Urinary bladder (tissue), 4 donors: ENCODE results near the gene ZSCAN26. TPM values are rescaled to one million over a fixed set of nuclear protein-coding genes. Genes with fewer than 3 reads are reported as not detected.

Experiments used
- DNase-seq: peaks from one replicate; pipeline ENCODE4 v3.0.0-alpha.2; 2015; ENCODE audit errors: extremely low spot score
- H3K27ac ChIP-seq: one replicate; pipeline ENCODE4 v1.5.1; 2013; ENCODE audit warnings: low read depth, mild to moderate bottlenecking, moderate library complexity
- H3K36me3 ChIP-seq: one replicate; pipeline ENCODE4 v1.6.1; 2013; ENCODE audit warnings: mild to moderate bottlenecking, moderate library complexity; ENCODE audit not compliant: insufficient read depth
- H3K4me1 ChIP-seq: one replicate; pipeline ENCODE4 v1.6.1; 2013; ENCODE audit warnings: mild to moderate bottlenecking, moderate library complexity; ENCODE audit not compliant: insufficient read depth
- H3K4me3 ChIP-seq: one replicate; pipeline ENCODE4 v1.5.1; 2013; ENCODE audit warnings: low read depth, low read length
- WGBS: extraction: QIAGEN DNeasy Blood & Tissue Kit; methylation state at CpG from one replicate; pipeline ENCODE4 v1.1.7; 2013; 5-methylcytosine and 5-hydroxymethylcytosine counted together
- polyA plus RNA-seq: library from polyadenylated mRNA; stranded (reverse); fragments of 200-250 nt; gene quantifications from one replicate; pipeline ENCODE4 v1.2.3, GENCODE V29; 2013
- total RNA-seq: library from RNA; depleted of rRNA; stranded (reverse); fragments of >200 nt; gene quantifications from one replicate; pipeline ENCODE4 v1.2.3, GENCODE V29; 2014
- donor health status: healthy with polysubstance abuse.
- donor health status: healthy.

The ZSCAN26 gene
- total RNA-seq = 35.1 TPM
- 15.5 TPM for polyA plus RNA-seq

- Histone ChIP-seq H3K36me3 (no peaks in the 10 kb centered on the region), H3K4me1 (peaks cover 3% of the 10 kb centered on the region), H3K27ac (peak within 1 kb of the TSS; percentile 88), H3K4me3 (peak within 1 kb of the TSS; percentile 95)
- DNase-seq = peak; percentile 81
- WGBS = under 1% methylated on average over 32 of the region's 32 CpGs
Observed at GRCh38 chr6:28266962-28267694, at the start of gene ZSCAN26. Gene ZSCAN26 (plus strand): TSS chr6:28267143. CDS start chr6:28271920, 4,777 bp downstream.

GRCh38 chr6:28217890-28218289 is 49.1 kb upstream of the ZSCAN26 start:
- Histone ChIP-seq H3K27ac (no peak overlapping the region), H3K4me1 (no peaks in the 10 kb centered on the region), H3K4me3 (no peak overlapping the region), H3K36me3 (no peaks in the 10 kb centered on the region)
- DNase-seq = no peak
- 91% methylated on average over 12 of the region's 12 CpGs for WGBS

- H3K4me1 ChIP-seq = no peaks in the 10 kb centered on the region
- peak overlapping the region; percentile 64 for H3K4me3 ChIP-seq
- no peak overlapping the region for H3K27ac ChIP-seq
- 10% methylated on average over 56 of the region's 56 CpGs for WGBS
- no peaks in the 10 kb centered on the region for H3K36me3 ChIP-seq
- no peak for DNase-seq
Observed at GRCh38 chr6:28218312-28219248, 48.4 kb upstream of the ZSCAN26 start.

GRCh38 chr6:28220257-28221133 is 46.4 kb upstream of the ZSCAN26 start:
- no peak for DNase-seq
- Histone ChIP-seq H3K4me1 (no peaks in the 10 kb centered on the region), H3K4me3 (no peak overlapping the region), H3K27ac (no peak overlapping the region), H3K36me3 (no peaks in the 10 kb centered on the region)
- 29% methylated on average over 6 of the region's 6 CpGs for WGBS

DNA sequence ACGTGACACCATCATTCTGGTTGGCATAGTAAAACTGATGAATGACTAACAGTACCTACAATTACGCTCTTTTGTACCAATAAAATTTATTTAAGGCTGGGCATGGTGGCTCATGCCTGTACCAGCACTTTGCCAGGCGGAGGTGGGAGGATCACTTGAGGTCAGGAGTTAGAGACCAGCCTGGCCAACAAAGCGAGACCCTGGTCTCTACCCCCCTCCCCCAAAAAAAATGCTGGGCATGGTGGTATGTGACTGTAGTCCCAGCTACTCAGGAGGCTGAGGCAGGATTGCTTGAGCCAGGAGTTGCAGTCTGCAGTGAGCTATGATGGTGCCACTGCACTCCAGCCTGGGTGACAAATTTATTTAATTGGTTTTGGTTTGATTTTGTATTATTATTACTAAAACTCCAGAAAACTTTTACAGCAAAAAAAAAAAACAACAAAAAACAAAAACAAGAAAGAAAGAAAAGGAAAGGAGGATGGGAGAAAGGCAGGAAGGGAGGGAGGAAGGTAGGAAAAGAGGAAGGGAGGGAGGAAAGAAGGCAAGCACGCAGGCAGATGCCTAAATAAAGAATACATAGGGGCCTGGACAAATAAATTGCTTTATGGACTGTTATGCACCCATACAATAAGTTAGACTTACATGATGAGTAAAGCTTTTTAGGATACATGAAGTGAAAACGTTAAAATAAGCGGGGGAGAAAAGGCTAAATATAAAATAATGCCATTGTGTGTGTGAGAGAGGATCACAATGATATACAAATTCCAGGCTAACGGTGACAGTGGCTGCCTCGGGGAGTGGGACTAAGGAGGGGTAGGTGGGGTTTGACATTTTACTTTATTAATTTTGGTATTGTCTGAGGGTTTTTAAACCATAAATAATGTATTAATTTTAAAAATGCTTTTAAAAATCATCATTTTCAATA is 42.5 kb upstream of the ZSCAN26 start:
- no peak for DNase-seq
- 50% methylated on average over 9 of the region's 9 CpGs for WGBS
- Histone ChIP-seq H3K36me3 (peaks cover 5% of the 10 kb centered on the region), H3K4me3 (peak overlapping the region; percentile 66), H3K4me1 (peaks cover 2% of the 10 kb centered on the region), H3K27ac (no peak overlapping the region)

DNA sequence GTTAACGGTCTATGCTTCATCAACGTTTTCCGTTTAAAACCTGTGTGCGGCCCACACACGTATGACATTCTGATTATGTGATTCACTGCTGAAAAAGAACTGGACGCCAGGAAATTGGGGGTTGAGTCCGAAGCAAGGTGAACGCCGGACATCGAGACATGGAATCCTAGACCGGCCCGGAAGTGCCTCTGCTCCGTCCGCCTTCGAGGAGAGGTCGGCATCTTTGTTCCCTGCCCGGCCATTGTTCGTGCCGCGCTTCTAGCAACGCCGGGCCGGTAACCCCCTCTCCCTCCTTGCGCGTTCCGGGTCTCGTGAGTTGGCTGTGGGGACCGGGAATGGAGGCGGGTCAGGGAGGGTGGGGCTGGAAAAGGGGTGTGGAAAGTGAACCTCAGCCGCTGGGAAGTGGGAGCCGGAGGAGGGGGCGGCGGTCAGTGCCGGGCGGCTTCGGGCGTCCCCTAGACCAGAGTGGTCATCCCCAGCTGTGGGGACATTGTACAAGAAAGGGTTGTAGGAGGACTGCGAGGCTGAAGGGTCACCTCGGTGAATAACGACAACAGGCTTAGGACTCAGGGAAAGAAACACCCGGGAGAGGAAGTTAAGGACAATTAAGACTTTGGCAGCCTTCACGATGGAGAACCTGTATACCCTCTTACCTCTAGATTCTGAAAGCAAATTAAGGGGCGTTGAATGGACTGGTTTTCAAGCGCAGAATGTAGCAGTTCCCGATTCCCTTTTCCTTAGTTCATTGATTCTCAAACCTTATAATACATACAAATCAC is 41.7 kb upstream of the ZSCAN26 start, which contains the start of gene ZSCAN9:
ZSCAN9 (plus strand) TSS at position 220 of the 779 bp plus-strand sequence. CDS start 1,810 bp downstream, outside the sequence.
- H3K4me3 ChIP-seq = peak within 1 kb of the TSS; percentile 66
- under 1% methylated on average over 45 of the region's 45 CpGs for WGBS
- no peak for DNase-seq
- peaks cover 5% of the 10 kb centered on the region for H3K36me3 ChIP-seq
- peak within 1 kb of the TSS; percentile 67 for H3K27ac ChIP-seq
- H3K4me1 ChIP-seq = peaks cover 2% of the 10 kb centered on the region

DNA sequence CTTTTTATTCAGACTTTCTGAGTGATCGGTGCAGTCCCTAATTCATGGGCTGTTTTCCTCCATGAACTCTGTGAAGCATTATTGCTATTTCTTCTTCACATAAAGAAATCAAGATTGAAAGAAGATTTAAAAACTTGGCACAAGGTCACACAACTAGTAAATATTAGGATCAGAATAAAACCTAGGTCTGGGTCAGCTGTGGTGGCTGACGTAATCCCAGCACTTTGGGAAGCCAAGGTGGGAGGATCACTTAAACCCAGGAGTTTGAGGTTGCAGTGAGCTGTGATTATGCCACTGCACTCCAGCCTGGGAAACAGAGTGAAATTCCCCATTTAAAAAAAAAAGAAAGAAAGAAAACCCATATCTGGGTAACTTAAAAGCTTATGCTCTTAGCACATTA is 40.5 kb upstream of the ZSCAN26 start:
- 76% methylated on average over 2 of the region's 2 CpGs for WGBS
- H3K4me3 ChIP-seq = no peak overlapping the region
- peaks cover 5% of the 10 kb centered on the region for H3K36me3 ChIP-seq
- peaks cover 2% of the 10 kb centered on the region for H3K4me1 ChIP-seq
- no peak for DNase-seq
- H3K27ac ChIP-seq = no peak overlapping the region

- peaks cover 4% of the 10 kb centered on the region for H3K36me3 ChIP-seq
- WGBS = 96% methylated on average over 11 of the region's 11 CpGs
Observed at GRCh38 chr6:28232785-28233184, 34.2 kb upstream of the ZSCAN26 start.

GRCh38 chr6:28235912-28236452 is 31.0 kb upstream of the ZSCAN26 start:
- DNase-seq = no peak
- H3K4me3 ChIP-seq = no peak overlapping the region
- WGBS = 90% methylated on average over 3 of the region's 3 CpGs
- no peak overlapping the region for H3K27ac ChIP-seq
- H3K36me3 ChIP-seq = peaks cover 2% of the 10 kb centered on the region
- no peaks in the 10 kb centered on the region for H3K4me1 ChIP-seq

More at GRCh38 chr6:28232785-28233184, 34.2 kb upstream of the ZSCAN26 start:
- H3K27ac ChIP-seq = no peak overlapping the region
- H3K4me3 ChIP-seq = no peak overlapping the region
- H3K4me1 ChIP-seq = no peaks in the 10 kb centered on the region
- DNase-seq = no peak

DNA sequence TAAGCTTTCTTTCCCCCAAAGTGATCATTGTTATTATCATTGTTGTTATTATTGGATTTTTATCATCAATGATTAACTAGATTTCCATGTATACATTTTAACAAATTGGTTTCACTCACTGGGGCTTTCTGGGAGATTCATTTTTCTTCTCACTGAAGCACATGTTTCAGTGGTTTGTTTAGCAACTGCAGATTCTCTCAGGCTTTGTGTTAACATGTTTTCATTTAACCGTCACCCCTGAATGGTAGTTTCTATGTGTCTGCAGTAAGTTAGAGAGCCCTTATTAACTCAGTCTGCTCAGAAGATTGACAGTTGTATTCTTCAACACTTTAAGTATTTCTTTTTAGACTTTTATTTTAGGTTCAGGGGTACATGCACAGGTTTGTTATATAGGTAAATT is 27.3 kb upstream of the ZSCAN26 start:
- WGBS = 93% methylated on average over 1 of the region's 1 CpG
- Histone ChIP-seq H3K4me3 (no peak overlapping the region), H3K4me1 (no peaks in the 10 kb centered on the region), H3K36me3 (peaks cover 1% of the 10 kb centered on the region), H3K27ac (no peak overlapping the region)
- DNase-seq = no peak

DNA sequence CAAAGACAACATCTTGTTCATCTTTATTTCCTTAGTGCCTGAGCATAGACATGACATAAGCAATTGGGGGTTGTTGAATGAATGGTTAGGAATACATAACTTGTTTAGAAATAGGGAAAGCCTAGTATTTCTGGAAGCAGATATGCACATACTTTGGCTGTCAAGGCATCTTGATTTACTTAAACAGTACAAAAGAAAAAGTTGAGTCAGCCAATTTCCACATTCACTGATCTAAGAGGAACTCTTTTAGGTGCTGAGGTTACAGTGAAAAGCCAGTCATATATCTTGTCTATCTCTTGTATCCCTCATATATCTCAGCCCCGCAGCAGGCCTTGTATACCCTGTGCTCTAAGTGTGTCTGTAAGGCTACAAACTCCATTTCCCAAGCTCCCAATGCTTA is 26.5 kb upstream of the ZSCAN26 start:
- H3K27ac ChIP-seq = no peak overlapping the region
- no peaks in the 10 kb centered on the region for H3K4me1 ChIP-seq
- DNase-seq = no peak
- WGBS = 97% methylated on average over 1 of the region's 1 CpG
- peaks cover 1% of the 10 kb centered on the region for H3K36me3 ChIP-seq
- H3K4me3 ChIP-seq = no peak overlapping the region
